ENCODE data around the gene ZMYND8.
"Not testable (repeated sequence)": the region's sequence is repeated elsewhere in the genome, so short reads cannot be mapped to it uniquely, and the experiment has no call there.

Gene ZMYND8

DNA sequence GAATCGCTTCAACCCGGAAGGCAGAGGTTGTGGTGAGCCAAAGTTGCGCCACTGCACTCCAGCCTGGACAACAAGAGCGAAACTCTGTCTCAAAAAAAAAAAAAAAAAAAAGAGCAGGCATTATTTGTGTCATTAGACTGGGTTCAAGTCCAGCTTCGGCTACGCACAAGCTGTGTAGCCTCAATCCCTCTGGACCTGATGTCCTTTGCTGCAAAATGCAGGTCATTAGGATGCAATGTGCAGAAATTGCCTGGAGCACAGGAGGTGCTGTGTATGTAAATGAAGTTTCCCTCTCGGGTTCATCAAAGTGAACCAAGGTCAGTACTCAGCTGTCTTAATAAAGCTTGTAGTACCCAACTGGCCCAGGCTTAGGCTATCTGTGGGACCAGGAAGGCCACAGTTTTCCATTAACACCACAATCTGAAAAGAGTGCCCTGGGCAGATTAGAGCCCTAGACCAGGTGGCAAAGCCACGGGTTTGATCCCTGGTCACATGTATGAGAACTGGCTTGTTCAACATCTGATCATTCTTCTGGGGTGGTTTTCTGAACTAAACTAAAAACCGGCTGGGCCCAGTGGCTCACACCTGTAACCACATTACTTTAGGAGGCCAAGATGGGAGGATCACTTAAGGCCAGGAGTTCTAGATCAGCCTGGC lies 155.3 kb downstream of the ZMYND8 start:
- DNase-seq: no peak

GRCh38 chr20:47198996-47199552 lies 157.4 kb downstream of the ZMYND8 start:
- DNase-seq: no peak

DNA sequence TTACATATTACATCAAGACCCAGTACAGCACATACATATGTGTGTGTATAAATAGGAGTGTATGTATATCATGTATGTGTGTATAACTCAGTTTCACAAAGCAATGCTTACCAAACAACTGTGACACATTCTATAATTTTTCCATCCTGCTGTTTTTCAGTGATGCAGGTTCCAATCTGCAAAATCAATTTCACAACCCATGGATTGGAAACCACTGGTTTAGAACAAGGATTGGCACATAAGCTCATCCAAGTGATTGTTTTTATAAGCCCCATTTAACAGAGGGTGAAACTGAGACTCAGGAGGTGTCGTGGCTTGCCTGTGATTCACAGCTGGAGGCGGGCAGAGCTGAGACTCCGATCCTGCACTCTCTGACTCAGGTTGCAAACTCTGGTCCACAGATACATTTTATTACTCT lies 158.2 kb downstream of the ZMYND8 start:
- no peak for DNase-seq

GRCh38 chr20:47196091-47197081 lies 160.1 kb downstream of the ZMYND8 start:
- no peak for DNase-seq

DNA sequence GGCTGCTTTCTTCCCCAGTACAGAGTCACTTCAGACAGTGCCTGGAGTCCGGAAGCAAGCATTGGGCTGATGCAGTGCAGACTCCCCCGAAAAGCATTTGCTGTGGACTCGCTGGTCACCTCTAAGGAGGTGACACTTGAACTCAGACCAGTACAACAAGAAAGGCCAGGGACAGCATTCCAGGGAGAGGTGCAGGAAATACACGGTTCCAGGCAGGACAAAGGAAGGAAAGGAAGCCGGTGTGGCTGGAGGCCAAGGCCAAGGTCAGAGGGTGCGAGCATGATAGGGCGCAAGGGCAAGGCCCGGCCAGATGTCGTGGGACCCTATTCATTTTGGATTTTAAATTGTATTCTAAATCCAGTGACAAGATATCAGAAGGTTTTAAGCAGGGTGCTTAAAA lies 160.9 kb downstream of the ZMYND8 start:
- no peak for DNase-seq

GRCh38 chr20:47191956-47192355 lies 164.5 kb downstream of the ZMYND8 start:
- DNase-seq: no peak

DNA sequence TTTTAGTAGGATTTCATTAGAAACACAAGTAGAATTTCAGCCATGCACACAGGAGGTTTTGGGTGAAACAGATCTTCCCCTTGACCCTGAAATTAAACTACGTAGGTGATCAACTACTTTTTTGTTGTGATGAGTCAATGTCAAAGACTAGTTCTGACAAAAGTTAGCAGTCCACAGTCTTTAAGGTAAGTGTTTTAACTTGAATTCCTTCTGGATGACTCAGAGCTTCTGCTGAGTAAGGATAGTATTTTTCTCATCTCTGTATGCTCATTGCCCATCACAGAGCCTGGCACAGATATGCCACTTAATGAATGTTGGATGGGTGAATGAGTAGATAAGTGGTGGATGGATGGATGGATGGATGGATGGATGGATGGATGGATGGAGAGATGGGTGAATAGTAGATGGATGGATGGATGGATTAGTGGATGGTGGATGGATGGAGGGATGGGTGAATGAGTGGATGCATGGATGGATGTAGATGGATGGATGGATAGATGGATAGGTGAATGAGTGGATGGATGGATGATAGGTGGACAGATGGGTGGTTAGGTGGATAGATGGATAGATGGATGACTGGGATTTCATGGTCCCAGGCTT lies 165.3 kb downstream of the ZMYND8 start:
- DNase-seq: no peak

DNA sequence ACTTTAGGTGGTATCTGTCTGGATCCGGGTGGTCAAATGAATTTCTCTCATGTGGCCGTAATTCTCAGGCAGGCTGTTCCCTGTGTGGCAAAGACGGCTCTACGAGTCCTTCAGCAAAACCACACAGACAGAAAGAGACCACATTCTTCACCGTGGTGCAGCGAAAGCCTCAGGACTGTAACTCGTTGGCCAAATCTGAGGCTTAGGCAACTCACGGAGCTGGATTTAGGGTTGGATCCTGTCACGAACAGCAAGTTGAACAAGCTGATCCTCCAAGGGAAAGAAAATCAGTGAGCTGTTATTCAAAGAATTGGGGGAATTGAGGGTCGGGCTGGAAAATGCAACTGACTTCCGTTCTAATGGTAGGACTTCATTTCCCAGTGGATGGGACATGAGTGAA lies 167.4 kb downstream of the ZMYND8 start:
- DNase-seq: no peak

DNA sequence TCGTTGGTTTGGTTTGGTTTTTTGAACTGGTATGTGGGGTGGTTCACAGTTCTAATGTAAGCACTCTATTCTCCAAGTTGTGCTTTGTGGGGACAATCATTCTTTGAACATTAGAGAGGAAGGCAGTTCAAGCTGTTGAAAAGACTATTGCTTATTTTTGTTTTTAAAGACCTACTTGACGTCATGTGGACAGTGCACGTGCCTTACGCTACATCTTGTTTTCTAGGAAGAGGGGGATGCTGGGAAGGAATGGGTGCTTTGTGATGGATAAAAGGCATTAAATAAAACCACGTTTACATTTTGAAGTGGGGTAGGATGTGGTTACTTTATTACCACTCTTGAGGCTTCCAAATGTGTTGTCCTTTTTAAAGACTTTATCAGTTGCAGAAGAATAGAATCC lies 168.0 kb downstream of the ZMYND8 start:
- no peak for DNase-seq

GRCh38 chr20:47187450-47188195 lies 168.9 kb downstream of the ZMYND8 start:
- no peak for DNase-seq

DNA sequence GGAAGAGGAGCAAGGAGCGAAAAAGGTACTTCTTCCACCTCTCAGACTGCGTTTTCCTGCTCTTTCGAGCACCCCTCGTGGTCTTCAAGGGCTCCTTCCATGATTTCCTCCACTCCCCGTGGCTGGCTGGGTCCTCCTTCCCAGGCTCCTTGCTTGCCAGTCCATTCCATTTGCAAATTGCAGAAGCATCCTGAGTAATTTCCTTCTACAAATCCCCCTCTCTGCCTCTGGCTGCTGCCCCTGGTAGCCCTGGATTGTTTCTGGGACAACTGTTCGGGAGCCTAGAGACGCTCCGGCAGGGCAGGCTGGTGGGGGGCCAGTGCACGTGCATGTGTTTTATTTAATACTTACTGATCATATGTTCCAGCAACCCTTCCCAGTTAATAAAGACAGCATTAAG lies 173.1 kb downstream of the ZMYND8 start:
- DNase-seq: no peak

- no peak for DNase-seq
These were observed 175.2 kb downstream of the ZMYND8 start for GRCh38 chr20:47181056-47181862.

- no peak for DNase-seq
These were observed 177.2 kb downstream of the ZMYND8 start for GRCh38 chr20:47179267-47179666.

- DNase-seq: no peak
These were observed 177.6 kb downstream of the ZMYND8 start for GRCh38 chr20:47178851-47179250.

DNA sequence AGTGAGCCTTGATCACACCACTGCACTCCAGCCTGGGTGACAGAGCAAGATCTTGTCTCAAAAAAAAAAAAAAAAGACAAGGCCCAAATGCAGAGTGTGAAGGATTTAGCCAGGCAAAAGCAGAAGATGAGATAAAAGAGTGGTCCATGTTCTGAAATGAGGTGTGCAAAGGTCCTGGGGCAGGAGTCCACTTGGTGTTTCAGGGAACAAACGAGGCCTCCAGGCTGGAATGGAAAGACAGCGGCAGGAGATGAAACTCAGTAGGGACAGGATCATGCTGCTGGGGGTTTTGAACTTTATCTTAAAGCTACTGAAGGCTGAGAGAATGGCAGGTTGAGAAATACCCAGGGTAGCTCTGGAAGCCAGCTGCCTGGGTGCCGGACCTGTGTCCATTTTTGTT lies 178.2 kb downstream of the ZMYND8 start:
- no peak for DNase-seq

GRCh38 chr20:47176217-47176616 lies 180.3 kb downstream of the ZMYND8 start:
- not testable (repeated sequence) for DNase-seq

- no peak for DNase-seq
These were observed 181.0 kb downstream of the ZMYND8 start for GRCh38 chr20:47175493-47175892.

- DNase-seq: no peak
These were observed 181.8 kb downstream of the ZMYND8 start for GRCh38 chr20:47174456-47175243.

- DNase-seq: no peak
These were observed 182.8 kb downstream of the ZMYND8 start for GRCh38 chr20:47173596-47174216.

DNA sequence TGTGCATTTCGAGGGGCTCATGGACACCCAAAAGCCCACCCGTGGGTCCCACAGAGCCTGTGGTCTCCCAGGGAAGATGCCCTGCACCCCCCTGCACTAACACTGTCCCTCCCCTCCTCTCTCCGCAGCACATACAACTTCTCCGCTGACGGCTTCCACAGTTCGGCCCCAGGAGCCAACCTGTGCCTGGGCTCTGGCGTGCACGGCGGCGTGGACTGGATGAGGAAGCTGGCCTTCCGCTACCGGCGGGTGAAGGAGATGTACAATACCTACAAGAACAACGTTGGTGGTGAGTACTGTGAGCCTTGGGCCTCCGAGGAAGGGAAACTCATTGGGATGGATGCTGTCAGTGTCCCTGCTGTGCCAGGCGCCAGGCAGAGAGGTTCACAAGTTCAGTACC lies 183.9 kb downstream of the ZMYND8 start:
- DNase-seq: no peak

All from NCI-H1436 treated with DMSO at 0.1 percent for 48 hours (cell line).